SK-N-SH (cell line): Measurements from ENCODE around the gene HIPK2. TPM values are rescaled to one million over a fixed set of nuclear protein-coding genes. Genes with fewer than 3 reads are reported as not detected.

Source experiments
- CTCF ChIA-PET: fragments of 300-600, 350-600 bp; formaldehyde crosslinking; extraction: SDS; loops from one replicate; lab custom pipeline; 2021; lab: Yijun Ruan, JAX
- POLR2A ChIA-PET: fragments of 350-600 bp; sonication (Branson Sonifier 250); formaldehyde crosslinking; extraction: SDS; loops from one replicate; lab custom pipeline; 2020; ENCODE audit warnings: antibody characterized with exemption, inconsistent platforms; lab: Yijun Ruan, JAX
- DNase-seq: peaks from one replicate; pipeline ENCODE4 v3.0.0; 2012
- H2AFZ ChIP-seq: fragments of 200-600 bp; sonication (generic); 2 replicates; pipeline ENCODE4 v1.8.1; 2016; ENCODE audit warnings: antibody characterized with exemption, mild to moderate bottlenecking, low read depth
- H3F3A ChIP-seq: fragments of 200-600 bp; sonication (generic); replicated peaks from 2 replicates; pipeline ENCODE3; 2016; ENCODE audit warnings: antibody characterized with exemption, mild to moderate bottlenecking; ENCODE audit not compliant: insufficient read depth
- H3K27ac ChIP-seq, 2 experiments: fragments of 200-500 bp in 1 of 2; fragments of 200-600 bp in 1 of 2; sonication (Bioruptor generic) in 1 of 2; sonication (generic), shearing (Covaris generic) in 1 of 2; 2 replicates each; pipeline versions ENCODE4 v1.5.1 to v1.6.1; 2014 to 2016; ENCODE audit warnings: low read depth in 2 of 2, inconsistent platforms in 1 of 2, low read length in 1 of 2, mild to moderate bottlenecking in 1 of 2, mixed read lengths in 1 of 2
- H3K27me3 ChIP-seq: fragments of 200-600 bp; sonication (generic), shearing (Covaris generic); 2 replicates; pipeline ENCODE4 v1.6.1; 2016; ENCODE audit warnings: mixed run types; ENCODE audit not compliant: insufficient read depth
- H3K36me3 ChIP-seq, 2 experiments: fragments of 200-500 bp in 1 of 2; fragments of 200-600 bp in 1 of 2; sonication (Bioruptor generic) in 1 of 2; sonication (generic) in 1 of 2; replicated peaks in 1 of 2; 2 replicates each; pipeline versions ENCODE3 to v1.5.1; 2014 to 2016; ENCODE audit warnings: low read length in 1 of 2, mild to moderate bottlenecking in 1 of 2; ENCODE audit not compliant: insufficient read depth in 2 of 2, control insufficient read depth in 1 of 2
- H3K4me1 ChIP-seq, 2 experiments: fragments of 200-500 bp in 1 of 2; fragments of 200-600 bp in 1 of 2; sonication (Bioruptor generic) in 1 of 2; sonication (generic), shearing (Covaris generic) in 1 of 2; 2 replicates each; pipeline versions ENCODE4 v1.5.1 to v1.6.1; 2014 to 2016; ENCODE audit warnings: low read depth in 1 of 2, low read length in 1 of 2, mixed run types in 1 of 2; ENCODE audit not compliant: insufficient read depth in 2 of 2, control insufficient read depth in 1 of 2
- H3K4me2 ChIP-seq: fragments of 200-600 bp; sonication (generic), shearing (Covaris generic); 2 replicates; pipeline ENCODE4 v1.6.1; 2017; ENCODE audit warnings: mixed run types
- H3K4me3 ChIP-seq, 2 experiments: fragments of 200-500 bp in 1 of 2; fragments of 200-600 bp in 1 of 2; sonication (Bioruptor generic) in 1 of 2; sonication (generic), shearing (Covaris generic) in 1 of 2; 2 replicates each; pipeline versions ENCODE4 v1.5.1 to v1.8.1; 2014 to 2016; ENCODE audit warnings: low read depth in 2 of 2, inconsistent platforms in 1 of 2, low read length in 1 of 2, mild to moderate bottlenecking in 1 of 2, mixed read lengths in 1 of 2, moderate library complexity in 1 of 2
- H3K79me2 ChIP-seq: fragments of 200-600 bp; sonication (generic); 2 replicates; pipeline ENCODE4 v1.8.1; 2017; ENCODE audit warnings: mild to moderate bottlenecking; ENCODE audit not compliant: insufficient read depth
- H3K9ac ChIP-seq: fragments of 200-600 bp; sonication (generic); 2 replicates; pipeline ENCODE4 v1.6.1; 2017; ENCODE audit warnings: mixed run types
- H3K9me2 ChIP-seq: fragments of 200-600 bp; sonication (generic); 2 replicates; pipeline ENCODE4 v1.6.1; 2017; ENCODE audit warnings: mixed run types
- H3K9me3 ChIP-seq: fragments of 200-600 bp; sonication (generic); 2 replicates; pipeline ENCODE4 v1.6.1; 2017; ENCODE audit warnings: mixed run types, mild to moderate bottlenecking, moderate library complexity
- H4K20me1 ChIP-seq: fragments of 200-600 bp; sonication (generic); 2 replicates; pipeline ENCODE4 v1.6.1; 2017; ENCODE audit warnings: mild to moderate bottlenecking, mixed run types; ENCODE audit not compliant: insufficient read depth
- IRF3 ChIP-seq: fragments of 150-350 bp; IDR thresholded peaks from 2 replicates; pipeline ENCODE4 v1.6.1; 2016; ENCODE audit warnings: mild to moderate bottlenecking, low read depth, low read length
- JUND ChIP-seq: IDR thresholded peaks from 2 replicates; pipeline ENCODE4 v1.4.0; 2012
- MEF2A ChIP-seq: IDR thresholded peaks from 2 replicates; pipeline ENCODE4 v1.4.0; 2012; ENCODE audit warnings: low read depth, borderline replicate concordance
- MXI1 ChIP-seq: IDR thresholded peaks from 2 replicates; pipeline ENCODE4 v1.6.1; 2012; ENCODE audit warnings: mild to moderate bottlenecking, low read depth, low read length, improper control_type of control experiment
- NRF1 ChIP-seq: IDR thresholded peaks from 2 replicates; pipeline ENCODE4 v1.6.1; 2012; ENCODE audit warnings: low read depth, mild to moderate bottlenecking, low read length
- PBX3 ChIP-seq: IDR thresholded peaks from 2 replicates; pipeline ENCODE4; 2012
- RAD21 ChIP-seq: IDR thresholded peaks from 2 replicates; pipeline ENCODE4 v1.6.1; 2012; ENCODE audit warnings: mild to moderate bottlenecking, low read length
- REST ChIP-seq: IDR thresholded peaks from 2 replicates; pipeline ENCODE4 v1.6.1; 2012; ENCODE audit warnings: mild to moderate bottlenecking, low read depth, low read length, moderate library complexity
- RXRA ChIP-seq: IDR thresholded peaks from 2 replicates; pipeline ENCODE4 v1.4.0; 2012; ENCODE audit warnings: low read depth, mild to moderate bottlenecking, borderline replicate concordance
- SMC3 ChIP-seq: IDR thresholded peaks from 2 replicates; pipeline ENCODE4 v1.6.1; 2012; ENCODE audit warnings: low read depth, low read length, improper control_type of control experiment
- TAF1 ChIP-seq: IDR thresholded peaks from 2 replicates; pipeline ENCODE4 v1.6.1; 2012; ENCODE audit warnings: low read depth, mild to moderate bottlenecking, low read length, moderate library complexity, borderline replicate concordance
- USF1 ChIP-seq: IDR thresholded peaks from 2 replicates; pipeline ENCODE4 v1.4.0; 2012; ENCODE audit warnings: low read depth, borderline replicate concordance
- WGBS: methylation state at CpG from one replicate; pipeline ENCODE4 v1.1.6; 2017; ENCODE audit warnings: low lambda C conversion rate; 5-methylcytosine and 5-hydroxymethylcytosine counted together
- polyA plus RNA-seq, 3 experiments: library from polyadenylated mRNA; depleted of rRNA; stranded (reverse); fragments of >200 nt; gene quantifications; 2 replicates each; pipeline ENCODE4 v1.2.3, GENCODE V29; 2012

HIPK2 gene
- polyA plus RNA-seq, 1 of the 3 experiments (the other 2 are of a cell fraction) = 14.2 TPM

GRCh38 chr7:139597028-139597427 lies 180.8 kb downstream of the HIPK2 start:
- no peaks in the 10 kb centered on the region for H4K20me1 ChIP-seq
- WGBS = 98% methylated on average over 5 of the region's 5 CpGs
- no peak overlapping the region for H3K9ac ChIP-seq
- no peak for DNase-seq
- no peaks in the 10 kb centered on the region for H3F3A ChIP-seq
- H3K9me3 ChIP-seq = no peaks in the 10 kb centered on the region
- POLR2A ChIA-PET = no interaction called here
- H3K27me3 ChIP-seq = no peaks in the 10 kb centered on the region
- no peak overlapping the region for H3K4me2 ChIP-seq
- H3K4me3 ChIP-seq = no peak overlapping the region
- H3K27ac ChIP-seq = no peak overlapping the region
- H3K79me2 ChIP-seq = no peaks in the 10 kb centered on the region
- TF ChIP-seq REST = no peak
- no peak for TF ChIP-seq JUND
- TF ChIP-seq SMC3 = no peak
- no peak for TF ChIP-seq MEF2A
- TF ChIP-seq RXRA = no peak
- no peak for TF ChIP-seq PBX3
- TF ChIP-seq MXI1 = no peak
- no peak for TF ChIP-seq IRF3
- TF ChIP-seq RAD21 = no peak
- TF ChIP-seq NRF1 = no peak
- no peak for TF ChIP-seq TAF1
- TF ChIP-seq USF1 = no peak
- peaks cover 78 to 93% of the 10 kb centered on the region in 2 experiments for H3K36me3 ChIP-seq
- peaks cover 0 to 3% of the 10 kb centered on the region in 2 experiments; a peak in 1 of 4 replicates for H3K4me1 ChIP-seq
- H3K9me2 ChIP-seq = no peaks in the 10 kb centered on the region
- CTCF ChIA-PET = interaction anchor here (1.6 to 3.1 kb wide), 2 partner anchors 97 to 406 kb away, joined by 3 to 19 read pairs; no protein-coding TSS in a partner anchor
- no peak overlapping the region for H2AFZ ChIP-seq
